ENCODE results near the gene ASAP3. TPM values are rescaled to one million over a fixed set of nuclear protein-coding genes. Genes with fewer than 3 reads are reported as not detected.

ASAP3 gene
- total RNA-seq, 1 experiment from 2014 or later = 17.6 TPM

DNA sequence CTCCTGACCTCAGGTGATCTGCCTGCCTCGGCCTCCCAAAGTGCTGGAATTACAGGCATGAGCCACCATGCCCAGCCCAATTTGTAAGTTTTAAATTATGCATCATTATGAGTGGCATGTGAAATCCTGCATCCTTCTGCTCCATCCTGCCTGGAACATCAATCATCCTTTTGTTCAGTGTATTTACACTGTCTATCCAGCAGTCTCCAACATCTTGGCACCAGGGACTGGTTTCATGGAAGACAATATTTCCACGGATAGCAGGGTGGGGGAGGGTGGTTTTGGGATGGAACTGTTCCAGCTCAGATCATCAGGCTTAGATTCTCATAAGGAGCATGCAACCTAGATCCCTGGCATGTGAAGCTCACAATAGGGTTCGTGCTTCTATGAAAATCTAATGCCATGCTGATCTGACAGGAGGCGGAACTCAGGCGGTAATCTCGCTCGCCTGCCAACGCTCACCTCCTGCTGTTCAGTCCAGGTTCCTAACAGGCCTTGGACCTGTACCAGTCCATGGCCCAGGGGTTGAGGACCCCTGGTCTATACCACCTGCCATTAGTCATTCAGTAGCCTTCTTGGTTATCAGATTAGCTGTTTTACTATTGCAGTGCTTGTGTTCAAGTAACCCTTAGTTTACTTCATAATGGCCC is 37.2 kb downstream of the ASAP3 start:
- Histone ChIP-seq H2AFZ (no peak overlapping the region), H3K79me2 (ENCODE audit: low read depth) (no peaks in the 10 kb centered on the region), H3K9me3 (ENCODE audit: insufficient read depth, low read depth) (no peaks in the 10 kb centered on the region), H3K27me3 (ENCODE audit: insufficient read depth, low read depth) (no peaks in the 10 kb centered on the region), H3K36me3 (ENCODE audit: low read depth) (no peaks in the 10 kb centered on the region), H4K20me1 (ENCODE audit: insufficient read depth) (no peaks in the 10 kb centered on the region), H3K4me3 (no peak overlapping the region), H3K4me2 (no peak overlapping the region), H3K27ac (no peak overlapping the region), H3F3A (ENCODE audit: insufficient read depth, low read depth) (no peaks in the 10 kb centered on the region), H3K9me2 (ENCODE audit: insufficient read depth) (no peaks in the 10 kb centered on the region), H3K4me1 (replicated peaks; ENCODE audit: insufficient read depth) (peaks cover 20% of the 10 kb centered on the region)
- DNase-seq = no peak
- POLR2A ChIA-PET (ENCODE audit: unreplicated experiment) = no interaction called here
- no TSS peak for BruUV-seq (replicated peaks)
- CTCF ChIA-PET = interaction anchor here (0.5 kb wide), 1 partner anchor 52 kb away, joined by 4 read pairs; no protein-coding TSS in a partner anchor
- intact Hi-C loops (cut with micrococcal nuclease; ENCODE audit: unreplicated experiment) = no loop called here
- TF ChIP-seq EZH2 (IDR thresholded peaks at IDR 0.05; ENCODE audit: low read depth) = no peak
- TF ChIP-seq, protein P1, sequence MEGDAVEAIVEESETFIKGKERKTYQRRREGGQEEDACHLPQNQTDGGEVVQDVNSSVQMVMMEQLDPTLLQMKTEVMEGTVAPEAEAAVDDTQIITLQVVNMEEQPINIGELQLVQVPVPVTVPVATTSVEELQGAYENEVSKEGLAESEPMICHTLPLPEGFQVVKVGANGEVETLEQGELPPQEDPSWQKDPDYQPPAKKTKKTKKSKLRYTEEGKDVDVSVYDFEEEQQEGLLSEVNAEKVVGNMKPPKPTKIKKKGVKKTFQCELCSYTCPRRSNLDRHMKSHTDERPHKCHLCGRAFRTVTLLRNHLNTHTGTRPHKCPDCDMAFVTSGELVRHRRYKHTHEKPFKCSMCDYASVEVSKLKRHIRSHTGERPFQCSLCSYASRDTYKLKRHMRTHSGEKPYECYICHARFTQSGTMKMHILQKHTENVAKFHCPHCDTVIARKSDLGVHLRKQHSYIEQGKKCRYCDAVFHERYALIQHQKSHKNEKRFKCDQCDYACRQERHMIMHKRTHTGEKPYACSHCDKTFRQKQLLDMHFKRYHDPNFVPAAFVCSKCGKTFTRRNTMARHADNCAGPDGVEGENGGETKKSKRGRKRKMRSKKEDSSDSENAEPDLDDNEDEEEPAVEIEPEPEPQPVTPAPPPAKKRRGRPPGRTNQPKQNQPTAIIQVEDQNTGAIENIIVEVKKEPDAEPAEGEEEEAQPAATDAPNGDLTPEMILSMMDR (conservative IDR thresholded peaks at IDR 0.05) = no peak

DNA sequence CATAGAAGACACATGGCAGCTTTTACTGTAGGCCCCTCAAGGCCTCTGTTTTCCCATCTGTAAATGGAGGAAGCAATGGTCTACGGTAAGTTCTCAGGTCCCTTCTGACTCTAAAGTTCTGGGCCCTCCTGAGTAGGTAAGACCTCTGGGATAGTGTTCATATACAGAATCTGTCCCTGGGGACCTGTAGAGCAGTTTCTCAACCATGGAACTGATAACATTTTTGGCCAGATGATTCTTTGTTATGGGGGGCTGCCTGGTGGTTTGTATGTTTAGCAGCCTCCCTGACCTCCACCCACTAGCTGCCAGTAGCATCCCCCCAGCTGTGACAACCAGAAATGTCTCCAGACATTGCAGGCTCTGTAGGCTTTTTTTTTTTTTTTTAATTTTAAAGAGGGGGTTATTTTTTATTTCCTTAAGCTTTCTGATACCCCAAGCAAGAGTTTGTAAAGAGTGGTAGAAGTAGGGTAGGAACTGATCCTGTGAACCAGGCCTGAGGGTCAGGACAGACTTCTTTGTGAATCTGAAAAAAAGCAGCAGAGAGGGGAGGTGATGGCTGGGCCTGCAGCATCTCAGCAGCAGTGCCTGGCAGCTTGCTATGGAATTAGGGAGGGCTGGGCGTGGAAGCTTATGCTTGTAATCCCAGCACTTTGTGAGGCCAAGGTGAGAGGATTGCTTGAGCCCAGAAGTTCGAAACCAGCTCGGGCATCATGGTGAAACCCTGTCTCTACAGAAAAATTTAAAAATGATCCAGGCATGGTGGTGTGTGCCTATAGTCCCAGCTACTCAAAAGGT is 39.2 kb downstream of the ASAP3 start:
- DNase-seq = no peak
- no peaks in the 10 kb centered on the region for H3K27me3 ChIP-seq (ENCODE audit: insufficient read depth, low read depth)
- H3K79me2 ChIP-seq (ENCODE audit: low read depth) = no peaks in the 10 kb centered on the region
- H3K27ac ChIP-seq = no peak overlapping the region
- intact Hi-C loops (cut with micrococcal nuclease; ENCODE audit: unreplicated experiment) = no loop called here
- H3K9me2 ChIP-seq (ENCODE audit: insufficient read depth) = no peaks in the 10 kb centered on the region
- no peak overlapping the region for H2AFZ ChIP-seq
- H3K9me3 ChIP-seq (ENCODE audit: insufficient read depth, low read depth) = no peaks in the 10 kb centered on the region
- H3F3A ChIP-seq (ENCODE audit: insufficient read depth, low read depth) = no peaks in the 10 kb centered on the region
- CTCF ChIA-PET = no interaction called here
- TF ChIP-seq EZH2 (IDR thresholded peaks at IDR 0.05; ENCODE audit: low read depth) = no peak
- TF ChIP-seq, protein P1 (conservative IDR thresholded peaks at IDR 0.05) = no peak
- no peak overlapping the region for H3K4me3 ChIP-seq
- no peaks in the 10 kb centered on the region for H4K20me1 ChIP-seq (ENCODE audit: insufficient read depth)
- no TSS peak for BruUV-seq (replicated peaks)
- POLR2A ChIA-PET (ENCODE audit: unreplicated experiment) = no interaction called here
- no peak overlapping the region for H3K4me2 ChIP-seq
- no peaks in the 10 kb centered on the region for H3K36me3 ChIP-seq (ENCODE audit: low read depth)
- H3K4me1 ChIP-seq (replicated peaks; ENCODE audit: insufficient read depth) = 0 out of 2 replicates have a peak, but pooled peaks cover 3% of the 10 kb centered on the region

DNA sequence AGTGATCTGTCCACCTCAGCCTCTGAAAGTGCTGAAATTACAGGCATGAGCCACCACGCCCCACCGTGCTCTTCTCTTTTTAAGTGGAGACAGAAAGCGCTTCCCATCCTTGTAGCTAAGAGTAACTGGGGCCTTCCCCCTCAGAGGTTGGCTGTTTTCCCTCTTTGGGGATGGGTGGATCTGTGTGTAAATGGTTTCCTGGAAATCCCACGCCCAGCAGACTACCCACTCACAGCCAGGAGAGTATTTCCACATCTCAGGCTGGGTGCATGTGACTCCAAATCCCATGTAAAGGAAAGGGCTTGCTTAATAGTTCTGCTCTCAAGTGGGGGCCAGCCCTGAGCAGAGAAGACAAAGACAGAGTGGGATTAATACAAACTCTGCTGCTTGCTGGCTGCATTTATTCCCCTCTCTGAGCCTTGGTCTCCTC is 39.9 kb downstream of the ASAP3 start:
- no peaks in the 10 kb centered on the region for H3K9me3 ChIP-seq (ENCODE audit: insufficient read depth, low read depth)
- H3K4me2 ChIP-seq = no peak overlapping the region
- H3F3A ChIP-seq (ENCODE audit: insufficient read depth, low read depth) = no peaks in the 10 kb centered on the region
- BruUV-seq (replicated peaks) = no TSS peak
- H3K27ac ChIP-seq = no peak overlapping the region
- no peak for DNase-seq
- no peaks in the 10 kb centered on the region for H3K9me2 ChIP-seq (ENCODE audit: insufficient read depth)
- CTCF ChIA-PET = no interaction called here
- no peaks in the 10 kb centered on the region for H4K20me1 ChIP-seq (ENCODE audit: insufficient read depth)
- no peaks in the 10 kb centered on the region for H3K36me3 ChIP-seq (ENCODE audit: low read depth)
- intact Hi-C loops (cut with micrococcal nuclease; ENCODE audit: unreplicated experiment) = no loop called here
- no peaks in the 10 kb centered on the region for H3K27me3 ChIP-seq (ENCODE audit: insufficient read depth, low read depth)
- H3K4me1 ChIP-seq (replicated peaks; ENCODE audit: insufficient read depth) = no peaks in the 10 kb centered on the region
- H3K79me2 ChIP-seq (ENCODE audit: low read depth) = no peaks in the 10 kb centered on the region
- no peak overlapping the region for H2AFZ ChIP-seq
- TF ChIP-seq EZH2 (IDR thresholded peaks at IDR 0.05; ENCODE audit: low read depth) = no peak
- TF ChIP-seq, protein P1 (conservative IDR thresholded peaks at IDR 0.05) = no peak
- H3K4me3 ChIP-seq = no peak overlapping the region
- POLR2A ChIA-PET (ENCODE audit: unreplicated experiment) = interaction anchor here (0.6 kb wide), 1 partner anchor 53 kb away, joined by 3 read pairs; no protein-coding TSS in a partner anchor
